Measurements from ENCODE around the gene CDK3. TPM values are rescaled to one million over a fixed set of nuclear protein-coding genes. Genes with fewer than 3 reads are reported as not detected.

CDK3 gene
- total RNA-seq, 1 experiment from 2014 or later: 11.7 TPM

GRCh38 chr17:76023900-76024237 is 23.2 kb downstream of the CDK3 start:
- no peak overlapping the region for H2AFZ ChIP-seq (ENCODE audit: low read length)
- no peak overlapping the region for H4K8ac ChIP-seq (replicated peaks; ENCODE audit: insufficient read length, low read depth, low read length)
- no peaks in the 10 kb centered on the region; the same call in 1 of the 2 replicates for H3K4me1 ChIP-seq (ENCODE audit: insufficient read depth, low read length)
- H4K91ac ChIP-seq (ENCODE audit: insufficient read length, low read depth, low read length): no peak overlapping the region
- Mint-ChIP-seq H3K27me3 (ENCODE audit: low read depth) (peaks cover 5% of the 10 kb centered on the region; the same call in 1 of the 2 replicates), H3K4me1 (peaks cover 2 to 7% of the 10 kb centered on the region in 2 experiments; a peak in 3 of 4 replicates), H3K4me3 (no peak overlapping the region), H3K9me3 (no peaks in the 10 kb centered on the region), H3K36me3 (ENCODE audit: insufficient read depth in 1 of 3, low read depth in 3 of 3) (no peaks in the 10 kb centered on the region), H3K27ac (no peak overlapping the region)
- H3K9ac ChIP-seq (ENCODE audit: extremely low read depth, insufficient read length, low read length): no peak overlapping the region
- H3K79me1 ChIP-seq (ENCODE audit: insufficient read depth, low read depth, low read length, poor library complexity, severe bottlenecking): no peaks in the 10 kb centered on the region
- H2BK5ac ChIP-seq (ENCODE audit: insufficient read length, low read length): no peak overlapping the region
- H2BK20ac ChIP-seq (ENCODE audit: low read depth, low read length, poor library complexity, severe bottlenecking): no peak overlapping the region
- no CpG with 5 or more reads among the region's 9 CpGs for WGBS (ENCODE audit: extremely low coverage, insufficient read length, low lambda C conversion rate)
- no peaks in the 10 kb centered on the region for H3K27me3 ChIP-seq (ENCODE audit: insufficient read depth, low read length)
- no peak for DNase-seq
- no peak overlapping the region for H3K56ac ChIP-seq (ENCODE audit: insufficient read length, low read depth, low read length)
- H3K4ac ChIP-seq (ENCODE audit: low read depth, low read length): no peak overlapping the region
- no peak overlapping the region for H2BK12ac ChIP-seq (ENCODE audit: insufficient read length, low read depth, low read length)
- H4K20me1 ChIP-seq (ENCODE audit: control insufficient read depth, insufficient read depth, insufficient read length): no peaks in the 10 kb centered on the region
- H3K9me3 ChIP-seq (ENCODE audit: control insufficient read depth, low read depth, low read length): no peaks in the 10 kb centered on the region
- no peak overlapping the region for H4K5ac ChIP-seq (ENCODE audit: insufficient read length, low read depth, low read length)
- H2AK5ac ChIP-seq (ENCODE audit: insufficient read length, low read length): no peak overlapping the region
- no peak overlapping the region for H3T11ph ChIP-seq (ENCODE audit: low read length)
- no peak overlapping the region for H2BK120ac ChIP-seq (ENCODE audit: low read depth, low read length, poor library complexity, severe bottlenecking)
- no peak overlapping the region for H3K14ac ChIP-seq (ENCODE audit: insufficient read depth, low read length)
- no peak overlapping the region for H3K4me2 ChIP-seq (ENCODE audit: insufficient read depth, insufficient read length, low read length)
- H3K23me2 ChIP-seq (ENCODE audit: insufficient read length, low read depth, low read length, poor library complexity, severe bottlenecking): no peaks in the 10 kb centered on the region
- H3K23ac ChIP-seq (ENCODE audit: insufficient read length, low read depth, low read length): no peak overlapping the region
- H3K79me2 ChIP-seq (ENCODE audit: insufficient read depth, low read length): no peaks in the 10 kb centered on the region
- TF ChIP-seq CTCF (conservative IDR thresholded peaks at IDR 0.05): no peak
- no peak overlapping the region for H2BK15ac ChIP-seq (ENCODE audit: low read depth, low read length)
- H3K27ac ChIP-seq (ENCODE audit: insufficient read length, low read depth, low read length): no peak overlapping the region
- no peak overlapping the region for H3K18ac ChIP-seq (ENCODE audit: insufficient read length, low read depth, low read length)

Measured in H9 (cell line).